ENCODE data around the gene CNOT3. TPM values are rescaled to one million over a fixed set of nuclear protein-coding genes. Genes with fewer than 3 reads are reported as not detected.

The CNOT3 gene
- total and polyA plus RNA-seq, 9 of the 15 experiments (the other 6 are each of a cell fraction or from before 2014, with no cell fraction given), result 0.27 to 60.4 (median 9.9) TPM

- peak; percentile 99 for TF ChIP-seq PKNOX1 (IDR thresholded peaks at IDR 0.05)
- TF ChIP-seq RBM25 (IDR thresholded peaks at IDR 0.05; ENCODE audit: low read depth, low read length, severe bottlenecking), result peak; percentile 97
- TF ChIP-seq L3MBTL2 (IDR thresholded peaks at IDR 0.05), result peak; percentile 75; the same call in 1 of the 2 replicates
- TF ChIP-seq TARDBP (IDR thresholded peaks at IDR 0.05), result no peak
- peak; percentile 97 for TF ChIP-seq SP1 (CRISPR knock-in tag; IDR thresholded peaks at IDR 0.05)
- TF ChIP-seq ADNP (tag; IDR thresholded peaks at IDR 0.05), result no peak
- TF ChIP-seq KLF16 (IDR thresholded peaks at IDR 0.05), result peak; percentile 52; the same call in 1 of the 2 replicates
- TF ChIP-seq RFX7 (CRISPR knock-in tag; IDR thresholded peaks at IDR 0.05), result no peak
- TF ChIP-seq TAF1 (IDR thresholded peaks at IDR 0.05; ENCODE audit: control insufficient read depth, extremely low read depth, insufficient read depth, low read length, severe bottlenecking), result peak; percentile 44
- no peak for TF ChIP-seq U2AF2 (optimal IDR thresholded peaks at IDR 0.05; ENCODE audit: low read depth, low read length)
- TF ChIP-seq JUND (IDR thresholded peaks at IDR 0.05; ENCODE audit: borderline replicate concordance, low read depth, low read length), result 0 out of 2 replicates have a peak, but pooled peaks have one; percentile 14
- no peak for TF ChIP-seq JUND (tag; IDR thresholded peaks at IDR 0.05; ENCODE audit: borderline replicate concordance, low read depth, low read length)
- no peak for TF ChIP-seq TAF7 (tag; IDR thresholded peaks at IDR 0.05)
- TF ChIP-seq ARID3A (IDR thresholded peaks at IDR 0.05; ENCODE audit: borderline replicate concordance, low read depth, low read length), result 0 out of 2 replicates have a peak, but pooled peaks have one; percentile 27
- TF ChIP-seq ATF7 (IDR thresholded peaks at IDR 0.05), result peak; percentile 83
- peak; percentile 20; the same call in 1 of the 2 replicates for TF ChIP-seq TFAP4 (CRISPR knock-in tag; IDR thresholded peaks at IDR 0.05; ENCODE audit: borderline replicate concordance)
- TF ChIP-seq ETS1 (conservative IDR thresholded peaks at IDR 0.05; ENCODE audit: control insufficient read depth, low read depth, low read length), result peak; percentile 47; the same call in 1 of the 2 replicates
- TF ChIP-seq MEIS2 (IDR thresholded peaks at IDR 0.05; ENCODE audit: partially characterized antibody), result peak; percentile 96
- TF ChIP-seq ZNF764 (CRISPR knock-in tag; IDR thresholded peaks at IDR 0.05; ENCODE audit: low read depth), result no peak
- no peak for TF ChIP-seq NR1H2 (CRISPR knock-in tag; IDR thresholded peaks at IDR 0.05)
- peak; percentile 98 for TF ChIP-seq NFYB (IDR thresholded peaks at IDR 0.05; ENCODE audit: extremely low read depth, insufficient read length)
- no peak for TF ChIP-seq SRSF3 (IDR thresholded peaks at IDR 0.05; ENCODE audit: insufficient read depth, low read length)
- TF ChIP-seq FOS (IDR thresholded peaks at IDR 0.05; ENCODE audit: extremely low read depth, insufficient read length), result peak; percentile 99
- TF ChIP-seq ATF1 (CRISPR knock-in tag; IDR thresholded peaks at IDR 0.05), result no peak
- peak; percentile 88 for TF ChIP-seq ATF1 (tag; IDR thresholded peaks at IDR 0.05)
Observed at GRCh38 chr19:54136864-54137698, 481 bp upstream of the CNOT3 start (continued).

All from K562 (cell line).